HEK293 (cell line): ENCODE data around the gene POMC.

ENCODE experiments used
- HOXA7 ChIP-seq: sonication (generic); formaldehyde crosslinking; IDR thresholded peaks from 2 replicates; pipeline ENCODE4 v1.8.1; 2022; ENCODE audit warnings: missing genetic modification reagents, borderline replicate concordance
- ZNF239 ChIP-seq: fragments of 450-650 bp; formaldehyde crosslinking; IDR thresholded peaks from 2 replicates; pipeline ENCODE4 v1.5.1; 2016; ENCODE audit warnings: missing biosample characterization, missing genetic modification characterization
- ZNF24 ChIP-seq: fragments of 450-650 bp; formaldehyde crosslinking; IDR thresholded peaks from 2 replicates; pipeline ENCODE4 v1.5.1; 2016; ENCODE audit warnings: missing biosample characterization, missing genetic modification characterization
- ZNF266 ChIP-seq: fragments of 450-650 bp; formaldehyde crosslinking; IDR thresholded peaks from 2 replicates; pipeline ENCODE4 v1.5.1; 2016; ENCODE audit warnings: missing biosample characterization, missing genetic modification characterization, low read depth
- ZNF274 ChIP-seq, 2 experiments: fragments of 200-500 bp in 1 of 2; fragments of 450-650 bp in 1 of 2; sonication (Bioruptor generic) in 1 of 2; formaldehyde crosslinking in 1 of 2; IDR thresholded peaks; 2 replicates each; pipeline versions ENCODE4 v1.5.1 to v1.6.1; 2014 to 2016; ENCODE audit warnings: borderline replicate concordance in 1 of 2, inconsistent platforms in 1 of 2, low read length in 1 of 2, missing biosample characterization in 1 of 2, missing genetic modification characterization in 1 of 2
- ZNF426 ChIP-seq: fragments of 450-650 bp; formaldehyde crosslinking; IDR thresholded peaks from 2 replicates; pipeline ENCODE4 v1.5.1; 2017; ENCODE audit warnings: missing biosample characterization, missing genetic modification characterization, mild to moderate bottlenecking, inconsistent platforms, moderate library complexity
- ZNF76 ChIP-seq: fragments of 450-650 bp; formaldehyde crosslinking; IDR thresholded peaks from 2 replicates; pipeline ENCODE4; 2016; ENCODE audit warnings: low read depth, missing biosample characterization, missing genetic modification characterization, borderline replicate concordance
- ZNF830 ChIP-seq: fragments of 450-650 bp; IDR thresholded peaks from 2 replicates; pipeline ENCODE4 v1.5.0; 2018; ENCODE audit warnings: missing biosample characterization, missing genetic modification characterization, low read depth, mild to moderate bottlenecking, moderate library complexity
- TF ChIP-seq, protein P1 (sequence below): fragments of 450-650 bp; formaldehyde crosslinking; IDR thresholded peaks from 2 replicates; pipeline ENCODE4 v1.5.1; 2016; ENCODE audit warnings: missing biosample characterization, missing genetic modification characterization
- TF ChIP-seq, protein P2 (sequence below): fragments of 450-650 bp; formaldehyde crosslinking; IDR thresholded peaks from 2 replicates; pipeline ENCODE4 v1.5.1; 2016; ENCODE audit warnings: missing biosample characterization, missing genetic modification characterization
- TF ChIP-seq, protein P3 (sequence below): fragments of 450-650 bp; formaldehyde crosslinking; IDR thresholded peaks from 2 replicates; pipeline ENCODE4 v1.5.1; 2016; ENCODE audit warnings: missing biosample characterization, missing genetic modification characterization

DNA sequence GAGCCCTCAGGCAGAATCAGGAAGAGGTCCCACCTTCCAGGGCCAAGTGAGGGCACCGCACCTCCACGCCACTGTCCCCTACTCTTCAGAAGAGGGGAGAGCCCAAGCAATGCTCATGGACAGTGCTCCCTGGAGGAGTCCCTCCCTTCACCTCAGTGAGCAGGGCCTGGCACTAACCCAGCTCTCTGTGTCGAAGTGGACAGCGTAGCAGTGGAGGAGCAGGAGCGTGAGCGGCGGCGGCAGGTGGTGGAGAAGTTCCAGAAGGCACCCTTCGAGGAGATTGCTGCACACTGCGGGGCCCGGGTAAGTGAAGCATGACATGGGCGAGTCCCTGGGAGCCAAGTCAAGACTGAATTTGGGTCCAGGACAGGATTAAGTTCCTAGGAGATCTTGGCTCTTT is 16.7 kb downstream of the POMC start:
- TF ChIP-seq, protein P1, sequence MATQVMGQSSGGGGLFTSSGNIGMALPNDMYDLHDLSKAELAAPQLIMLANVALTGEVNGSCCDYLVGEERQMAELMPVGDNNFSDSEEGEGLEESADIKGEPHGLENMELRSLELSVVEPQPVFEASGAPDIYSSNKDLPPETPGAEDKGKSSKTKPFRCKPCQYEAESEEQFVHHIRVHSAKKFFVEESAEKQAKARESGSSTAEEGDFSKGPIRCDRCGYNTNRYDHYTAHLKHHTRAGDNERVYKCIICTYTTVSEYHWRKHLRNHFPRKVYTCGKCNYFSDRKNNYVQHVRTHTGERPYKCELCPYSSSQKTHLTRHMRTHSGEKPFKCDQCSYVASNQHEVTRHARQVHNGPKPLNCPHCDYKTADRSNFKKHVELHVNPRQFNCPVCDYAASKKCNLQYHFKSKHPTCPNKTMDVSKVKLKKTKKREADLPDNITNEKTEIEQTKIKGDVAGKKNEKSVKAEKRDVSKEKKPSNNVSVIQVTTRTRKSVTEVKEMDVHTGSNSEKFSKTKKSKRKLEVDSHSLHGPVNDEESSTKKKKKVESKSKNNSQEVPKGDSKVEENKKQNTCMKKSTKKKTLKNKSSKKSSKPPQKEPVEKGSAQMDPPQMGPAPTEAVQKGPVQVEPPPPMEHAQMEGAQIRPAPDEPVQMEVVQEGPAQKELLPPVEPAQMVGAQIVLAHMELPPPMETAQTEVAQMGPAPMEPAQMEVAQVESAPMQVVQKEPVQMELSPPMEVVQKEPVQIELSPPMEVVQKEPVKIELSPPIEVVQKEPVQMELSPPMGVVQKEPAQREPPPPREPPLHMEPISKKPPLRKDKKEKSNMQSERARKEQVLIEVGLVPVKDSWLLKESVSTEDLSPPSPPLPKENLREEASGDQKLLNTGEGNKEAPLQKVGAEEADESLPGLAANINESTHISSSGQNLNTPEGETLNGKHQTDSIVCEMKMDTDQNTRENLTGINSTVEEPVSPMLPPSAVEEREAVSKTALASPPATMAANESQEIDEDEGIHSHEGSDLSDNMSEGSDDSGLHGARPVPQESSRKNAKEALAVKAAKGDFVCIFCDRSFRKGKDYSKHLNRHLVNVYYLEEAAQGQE = no peak
- no peak for TF ChIP-seq ZNF274 (IDR thresholded peaks at IDR 0.05; ENCODE audit: low read length)
- no peak for TF ChIP-seq ZNF274 (tag by site-specific recombination; IDR thresholded peaks at IDR 0.05; ENCODE audit: borderline replicate concordance)
- no peak for TF ChIP-seq ZNF830 (tag by site-specific recombination)
- TF ChIP-seq, protein P2, sequence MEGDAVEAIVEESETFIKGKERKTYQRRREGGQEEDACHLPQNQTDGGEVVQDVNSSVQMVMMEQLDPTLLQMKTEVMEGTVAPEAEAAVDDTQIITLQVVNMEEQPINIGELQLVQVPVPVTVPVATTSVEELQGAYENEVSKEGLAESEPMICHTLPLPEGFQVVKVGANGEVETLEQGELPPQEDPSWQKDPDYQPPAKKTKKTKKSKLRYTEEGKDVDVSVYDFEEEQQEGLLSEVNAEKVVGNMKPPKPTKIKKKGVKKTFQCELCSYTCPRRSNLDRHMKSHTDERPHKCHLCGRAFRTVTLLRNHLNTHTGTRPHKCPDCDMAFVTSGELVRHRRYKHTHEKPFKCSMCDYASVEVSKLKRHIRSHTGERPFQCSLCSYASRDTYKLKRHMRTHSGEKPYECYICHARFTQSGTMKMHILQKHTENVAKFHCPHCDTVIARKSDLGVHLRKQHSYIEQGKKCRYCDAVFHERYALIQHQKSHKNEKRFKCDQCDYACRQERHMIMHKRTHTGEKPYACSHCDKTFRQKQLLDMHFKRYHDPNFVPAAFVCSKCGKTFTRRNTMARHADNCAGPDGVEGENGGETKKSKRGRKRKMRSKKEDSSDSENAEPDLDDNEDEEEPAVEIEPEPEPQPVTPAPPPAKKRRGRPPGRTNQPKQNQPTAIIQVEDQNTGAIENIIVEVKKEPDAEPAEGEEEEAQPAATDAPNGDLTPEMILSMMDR = no peak
- TF ChIP-seq ZNF24 (tag by site-specific recombination) = no peak
- TF ChIP-seq HOXA7 (CRISPR knock-in tag) = no peak
- TF ChIP-seq, protein P3, sequence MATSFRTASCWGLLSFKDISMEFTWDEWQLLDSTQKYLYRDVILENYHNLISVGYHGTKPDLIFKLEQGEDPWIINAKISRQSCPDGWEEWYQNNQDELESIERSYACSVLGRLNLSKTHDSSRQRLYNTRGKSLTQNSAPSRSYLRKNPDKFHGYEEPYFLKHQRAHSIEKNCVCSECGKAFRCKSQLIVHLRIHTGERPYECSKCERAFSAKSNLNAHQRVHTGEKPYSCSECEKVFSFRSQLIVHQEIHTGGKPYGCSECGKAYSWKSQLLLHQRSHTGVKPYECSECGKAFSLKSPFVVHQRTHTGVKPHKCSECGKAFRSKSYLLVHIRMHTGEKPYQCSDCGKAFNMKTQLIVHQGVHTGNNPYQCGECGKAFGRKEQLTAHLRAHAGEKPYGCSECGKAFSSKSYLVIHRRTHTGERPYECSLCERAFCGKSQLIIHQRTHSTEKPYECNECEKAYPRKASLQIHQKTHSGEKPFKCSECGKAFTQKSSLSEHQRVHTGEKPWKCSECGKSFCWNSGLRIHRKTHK (tag by site-specific recombination) = no peak
- TF ChIP-seq ZNF426 (tag by site-specific recombination) = no peak
- no peak for TF ChIP-seq ZNF239
- TF ChIP-seq ZNF266 (tag by site-specific recombination) = no peak
- no peak for TF ChIP-seq ZNF76
